Ascending aorta (tissue), 2 donors: Measurements from ENCODE around the gene PSMD14. TPM values are rescaled to one million over a fixed set of nuclear protein-coding genes. Genes with fewer than 3 reads are reported as not detected.
A peak's percentile ranks its signal among the peaks of the same experiment; 100 is the strongest.
"Not testable (repeated sequence)": the region's sequence is repeated elsewhere in the genome, so short reads cannot be mapped to it uniquely, and the experiment has no call there.

ENCODE experiments used
- DNase-seq, 2 donors: peaks; one replicate each; pipeline ENCODE4 v3.0.0-alpha.2; 2019; ENCODE audit warnings: low spot score in 2 of 2
- H3K27ac ChIP-seq, 2 donors: fragments of 200-600 bp; sonication (generic); one replicate each; pipeline ENCODE4 v1.5.1; 2016 to 2017; ENCODE audit warnings: mild to moderate bottlenecking in 1 of 2
- H3K27me3 ChIP-seq: fragments of 200-600 bp; sonication (generic); one replicate; pipeline ENCODE4 v1.5.1; 2017
- H3K36me3 ChIP-seq, 2 donors: fragments of 200-600 bp; sonication (generic); one replicate each; pipeline ENCODE4 v1.5.1; 2016
- H3K4me1 ChIP-seq, 2 donors: fragments of 200-600 bp; sonication (generic); one replicate each; pipeline ENCODE4 v1.5.1; 2016 to 2017; ENCODE audit warnings: mild to moderate bottlenecking in 1 of 2
- H3K4me3 ChIP-seq, 2 donors: fragments of 200-600 bp; sonication (generic); one replicate each; pipeline ENCODE4 v1.5.1; 2016 to 2017; ENCODE audit warnings: mild to moderate bottlenecking in 1 of 2
- H3K9me3 ChIP-seq, 2 donors: fragments of 200-600 bp; sonication (generic); one replicate each; pipeline ENCODE4 v1.5.1; 2016
- CTCF ChIP-seq, 3 experiments: fragments of 200-600 bp in 2 of 3; fragments of 450-650 bp in 1 of 3; sonication (generic) in 2 of 3; IDR thresholded peaks; one replicate each; pipeline ENCODE4 v1.5.1; 2016 to 2019; ENCODE audit warnings: antibody characterized with exemption in 3 of 3, mild to moderate bottlenecking in 1 of 3, moderate library complexity in 1 of 3
- intact Hi-C: fragments of 100-400 bp; cut with DNase I; formaldehyde crosslinking; loops from one replicate; pipeline ENCODE4 v1.15.1; 2023
- total RNA-seq: library from RNA; depleted of rRNA; stranded (reverse); fragments of >200 nt; gene quantifications from one replicate; pipeline ENCODE4 v1.1.0, GENCODE V29; 2016

PSMD14 gene
- total RNA-seq, 1 donor from 2014 or later, result 238 TPM

GRCh38 chr2:161324876-161325275, 16.7 kb downstream of the PSMD14 start:
- no peak overlapping the region for H3K4me3 ChIP-seq
- no peak overlapping the region for H3K27ac ChIP-seq
- intact Hi-C loops, result no loop called here
- H3K4me1 ChIP-seq, result no peaks in the 10 kb centered on the region
- H3K27me3 ChIP-seq, result no peaks in the 10 kb centered on the region
- no peaks in the 10 kb centered on the region for H3K9me3 ChIP-seq
- DNase-seq, result no peak
- no peak for TF ChIP-seq CTCF (IDR thresholded peaks at IDR 0.05)
- H3K36me3 ChIP-seq, result peaks cover 3 to 13% of the 10 kb centered on the region in 2 donors

GRCh38 chr2:161327582-161327981, 19.4 kb downstream of the PSMD14 start:
- intact Hi-C loops, result no loop called here
- DNase-seq, result no peak

GRCh38 chr2:161332371-161332967, 24.2 kb downstream of the PSMD14 start:
- no peak for DNase-seq
- H3K36me3 ChIP-seq, result no peaks in the 10 kb centered on the region
- TF ChIP-seq CTCF (IDR thresholded peaks at IDR 0.05), result no peak
- H3K4me1 ChIP-seq, result peaks cover 0 to 2% of the 10 kb centered on the region in 2 donors
- H3K9me3 ChIP-seq, result no peaks in the 10 kb centered on the region
- H3K4me3 ChIP-seq, result no peak overlapping the region
- H3K27ac ChIP-seq, result peak overlapping the region; percentile 37 to 42
- H3K27me3 ChIP-seq, result no peaks in the 10 kb centered on the region
- intact Hi-C loops, result no loop called here

More at GRCh38 chr2:161327582-161327981, 19.4 kb downstream of the PSMD14 start:
- Histone ChIP-seq H3K9me3 (no peaks in the 10 kb centered on the region), H3K4me3 (no peak overlapping the region), H3K36me3 (peaks cover 0 to 8% of the 10 kb centered on the region in 2 donors), H3K4me1 (peaks cover 0 to 2% of the 10 kb centered on the region in 2 donors), H3K27ac (no peak overlapping the region), H3K27me3 (no peaks in the 10 kb centered on the region)
- no peak for TF ChIP-seq CTCF (IDR thresholded peaks at IDR 0.05)

- Histone ChIP-seq H3K36me3 (no peaks in the 10 kb centered on the region), H3K27ac (no peak overlapping the region), H3K4me1 (peaks cover 0 to 2% of the 10 kb centered on the region in 2 donors), H3K27me3 (no peaks in the 10 kb centered on the region), H3K4me3 (no peak overlapping the region), H3K9me3 (no peaks in the 10 kb centered on the region)
- no peak for DNase-seq
- no peak for TF ChIP-seq CTCF (IDR thresholded peaks at IDR 0.05)
- intact Hi-C loops, result no loop called here
Observed at GRCh38 chr2:161335626-161336025, 27.4 kb downstream of the PSMD14 start.

GRCh38 chr2:161337247-161337646, 29.0 kb downstream of the PSMD14 start:
- Histone ChIP-seq H3K9me3 (no peaks in the 10 kb centered on the region), H3K4me3 (no peak overlapping the region), H3K4me1 (no peaks in the 10 kb centered on the region), H3K27me3 (no peaks in the 10 kb centered on the region), H3K27ac (no peak overlapping the region), H3K36me3 (no peaks in the 10 kb centered on the region)
- TF ChIP-seq CTCF (IDR thresholded peaks at IDR 0.05), result no peak
- intact Hi-C loops, result no loop called here
- DNase-seq, result no peak

GRCh38 chr2:161339532-161339931, 31.3 kb downstream of the PSMD14 start:
- H3K27me3 ChIP-seq, H3K9me3 ChIP-seq, DNase-seq, H3K4me3 ChIP-seq, H3K4me1 ChIP-seq, intact Hi-C loops, H3K27ac ChIP-seq, H3K36me3 ChIP-seq: not testable (repeated sequence)

GRCh38 chr2:161340930-161341413, 32.7 kb downstream of the PSMD14 start:
- H3K27me3 ChIP-seq, H3K36me3 ChIP-seq, H3K4me1 ChIP-seq, H3K27ac ChIP-seq, DNase-seq, H3K9me3 ChIP-seq, intact Hi-C loops: not testable (repeated sequence)
- peak overlapping the region in 1 of 2 donors; percentile 25 for H3K4me3 ChIP-seq
